Measurements from ENCODE around the gene FBXW2.
"Not testable (repeated sequence)": the region's sequence is repeated elsewhere in the genome, so short reads cannot be mapped to it uniquely, and the experiment has no call there.

The FBXW2 gene

GRCh38 chr9:120756531-120756930, 36.7 kb downstream of the FBXW2 start:
- in situ Hi-C loops (cut with MboI; ENCODE audit: low pct_unique_long_range_greater_than_20kb, low sequenced_read_pairs, unreplicated experiment): loop anchor here (10.0 to 25.0 kb wide), 2 partner anchors 181 to 308 kb away; partner anchors contain the start of gene TRAF1
- TF ChIP-seq CTCF (IDR thresholded peaks at IDR 0.05; ENCODE audit: extremely low read depth, insufficient read depth, missing control alignments): no peak
- no peak for DNase-seq (ENCODE audit: low spot score)

GRCh38 chr9:120755810-120756434, 37.3 kb downstream of the FBXW2 start:
- peak; percentile 85 for TF ChIP-seq CTCF (IDR thresholded peaks at IDR 0.05; ENCODE audit: extremely low read depth, insufficient read depth, missing control alignments)
- peak; percentile 73 for DNase-seq (ENCODE audit: low spot score)
- in situ Hi-C loops (cut with MboI; ENCODE audit: low pct_unique_long_range_greater_than_20kb, low sequenced_read_pairs, unreplicated experiment): loop anchor here (10.0 to 25.0 kb wide), 2 partner anchors 181 to 309 kb away; partner anchors contain the start of gene TRAF1

- no peak for TF ChIP-seq CTCF (IDR thresholded peaks at IDR 0.05; ENCODE audit: extremely low read depth, insufficient read depth, missing control alignments)
- no peak for DNase-seq (ENCODE audit: low spot score)
- in situ Hi-C loops (cut with MboI; ENCODE audit: low pct_unique_long_range_greater_than_20kb, low sequenced_read_pairs, unreplicated experiment): loop anchor here (10.0 to 25.0 kb wide), 2 partner anchors 182 to 310 kb away; partner anchors contain the start of gene TRAF1
Measured at GRCh38 chr9:120755044-120755443, 38.2 kb downstream of the FBXW2 start.

- TF ChIP-seq CTCF (IDR thresholded peaks at IDR 0.05; ENCODE audit: extremely low read depth, insufficient read depth, missing control alignments): no peak
- DNase-seq (ENCODE audit: low spot score): no peak
- in situ Hi-C loops (cut with MboI; ENCODE audit: low pct_unique_long_range_greater_than_20kb, low sequenced_read_pairs, unreplicated experiment): loop anchor here (10.0 to 25.0 kb wide), 2 partner anchors 187 to 314 kb away; partner anchors contain the start of gene TRAF1
Measured at GRCh38 chr9:120750421-120750820, 42.8 kb downstream of the FBXW2 start.

GRCh38 chr9:120746366-120746765, 46.9 kb downstream of the FBXW2 start:
- in situ Hi-C loops (cut with MboI; ENCODE audit: low pct_unique_long_range_greater_than_20kb, low sequenced_read_pairs, unreplicated experiment): loop anchor here (10.0 to 25.0 kb wide), 2 partner anchors 122 to 641 kb away; no protein-coding TSS in a partner anchor
- DNase-seq (ENCODE audit: low spot score): not testable (repeated sequence)

GRCh38 chr9:120745278-120745677, 47.9 kb downstream of the FBXW2 start:
- DNase-seq (ENCODE audit: low spot score): no peak
- no peak for TF ChIP-seq CTCF (IDR thresholded peaks at IDR 0.05; ENCODE audit: extremely low read depth, insufficient read depth, missing control alignments)
- in situ Hi-C loops (cut with MboI; ENCODE audit: low pct_unique_long_range_greater_than_20kb, low sequenced_read_pairs, unreplicated experiment): loop anchor here (10.0 to 25.0 kb wide), 2 partner anchors 120 to 642 kb away; no protein-coding TSS in a partner anchor

- in situ Hi-C loops (cut with MboI; ENCODE audit: low pct_unique_long_range_greater_than_20kb, low sequenced_read_pairs, unreplicated experiment): loop anchor here (10.0 to 25.0 kb wide), 2 partner anchors 118 to 644 kb away; no protein-coding TSS in a partner anchor
- peak; percentile 59 for TF ChIP-seq CTCF (IDR thresholded peaks at IDR 0.05; ENCODE audit: extremely low read depth, insufficient read depth, missing control alignments)
- peak; percentile 72 for DNase-seq (ENCODE audit: low spot score)
Measured at GRCh38 chr9:120742951-120743416, 50.2 kb downstream of the FBXW2 start.

All from GM13977 (cell line).